ENCODE results near the gene EIF4G2.

DNA sequence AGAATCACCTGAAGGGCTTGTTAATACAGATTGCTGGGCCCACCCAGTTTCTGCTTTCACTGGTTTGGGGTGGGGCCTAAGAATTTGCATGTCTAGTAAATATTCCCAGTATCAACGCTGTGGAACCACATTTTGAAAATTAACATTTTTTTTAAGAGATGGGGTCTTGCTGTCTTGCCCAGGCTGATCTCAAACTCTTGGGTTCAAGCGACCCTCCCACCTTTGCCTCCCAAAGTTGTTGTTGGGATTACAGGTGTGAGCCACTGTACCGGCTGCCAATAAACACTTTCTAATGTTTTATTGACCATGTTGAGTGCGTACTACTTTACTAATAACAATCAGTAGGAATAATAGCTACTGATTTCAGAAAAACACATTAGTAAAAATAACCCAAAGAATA lies 2.5 kb downstream of the EIF4G2 start:
- no peak for TF ChIP-seq POLR2A (IDR thresholded peaks at IDR 0.05)
- TF ChIP-seq, protein P1, sequence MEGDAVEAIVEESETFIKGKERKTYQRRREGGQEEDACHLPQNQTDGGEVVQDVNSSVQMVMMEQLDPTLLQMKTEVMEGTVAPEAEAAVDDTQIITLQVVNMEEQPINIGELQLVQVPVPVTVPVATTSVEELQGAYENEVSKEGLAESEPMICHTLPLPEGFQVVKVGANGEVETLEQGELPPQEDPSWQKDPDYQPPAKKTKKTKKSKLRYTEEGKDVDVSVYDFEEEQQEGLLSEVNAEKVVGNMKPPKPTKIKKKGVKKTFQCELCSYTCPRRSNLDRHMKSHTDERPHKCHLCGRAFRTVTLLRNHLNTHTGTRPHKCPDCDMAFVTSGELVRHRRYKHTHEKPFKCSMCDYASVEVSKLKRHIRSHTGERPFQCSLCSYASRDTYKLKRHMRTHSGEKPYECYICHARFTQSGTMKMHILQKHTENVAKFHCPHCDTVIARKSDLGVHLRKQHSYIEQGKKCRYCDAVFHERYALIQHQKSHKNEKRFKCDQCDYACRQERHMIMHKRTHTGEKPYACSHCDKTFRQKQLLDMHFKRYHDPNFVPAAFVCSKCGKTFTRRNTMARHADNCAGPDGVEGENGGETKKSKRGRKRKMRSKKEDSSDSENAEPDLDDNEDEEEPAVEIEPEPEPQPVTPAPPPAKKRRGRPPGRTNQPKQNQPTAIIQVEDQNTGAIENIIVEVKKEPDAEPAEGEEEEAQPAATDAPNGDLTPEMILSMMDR (IDR thresholded peaks at IDR 0.05), result no peak

Data from tibial nerve (tissue), 3 donors.